Colonic mucosa (tissue), 4 donors: ENCODE data around the gene PKLR. TPM values are rescaled to one million over a fixed set of nuclear protein-coding genes. Genes with fewer than 3 reads are reported as not detected.

Source experiments
- DNase-seq: peaks from one replicate; pipeline ENCODE4 v3.0.0-alpha.2; 2020
- H3K27ac ChIP-seq: fragments of 200-600 bp; one replicate; pipeline ENCODE4 v1.8.0; 2021
- H3K27me3 ChIP-seq: fragments of 200-600 bp; one replicate; pipeline ENCODE4 v1.8.0; 2021
- H3K36me3 ChIP-seq: fragments of 200-600 bp; one replicate; pipeline ENCODE4 v1.8.0; 2021
- H3K4me1 ChIP-seq: fragments of 200-600 bp; one replicate; pipeline ENCODE4 v1.8.0; 2021; ENCODE audit warnings: mild to moderate bottlenecking
- H3K4me3 ChIP-seq: fragments of 200-600 bp; one replicate; pipeline ENCODE4 v1.8.0; 2021
- H3K9ac ChIP-seq, 2 donors: one replicate each; pipeline ENCODE4 v1.7.0; 2013; ENCODE audit warnings: control low read depth in 2 of 2, low read depth in 2 of 2, low read length in 2 of 2
- H3K9me3 ChIP-seq: fragments of 200-600 bp; one replicate; pipeline ENCODE4 v1.8.0; 2021
- intact Hi-C: fragments of 100-400 bp; cut with DNase I; formaldehyde crosslinking; loops from one replicate; pipeline ENCODE4 v1.14.1; 2022
- total RNA-seq, 2 donors: library from RNA; stranded (reverse); fragmentation: NEBNext Ultra II Directional in 1 of 2; extraction: Animal tissue kit (Norgen Biotek cat#: 25700) in 1 of 2; gene quantifications; one replicate each; pipeline ENCODE4 v1.2.1, GENCODE V29; 2021
- TF ChIP-seq, protein P1 (sequence below): fragments of 200-600 bp; IDR thresholded peaks from one replicate; pipeline ENCODE4 v1.8.0; 2022; ENCODE audit warnings: antibody characterized with exemption, mild to moderate bottlenecking
- donor health status: healthy.
- donor health status: DM: no; HTN: no; CAD: no.
- donor health status: DM: no; HTN: no; CAD: no.

PKLR gene
- total RNA-seq, 2 donors from 2014 or later: 1.6 to 2.9 TPM

DNA sequence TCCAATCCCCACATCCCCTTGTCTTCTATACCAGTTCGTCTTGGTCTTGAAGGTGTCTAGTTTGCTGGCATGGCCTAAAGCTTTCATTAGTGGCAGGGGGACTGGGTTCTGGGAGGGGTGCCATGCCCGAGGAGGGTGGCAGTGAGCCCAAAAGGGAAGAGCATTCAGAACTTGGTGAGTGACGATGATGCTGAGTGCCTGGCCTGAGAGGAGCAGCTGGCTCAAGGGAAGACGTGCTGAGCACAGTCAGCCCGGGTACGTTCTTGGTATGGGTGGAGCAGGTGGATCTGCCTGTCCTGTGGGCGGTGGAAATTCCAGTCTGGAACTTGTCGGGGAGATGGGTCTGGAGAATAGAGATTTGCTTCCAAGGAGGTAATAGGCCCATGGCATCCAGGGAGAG lies 12.0 kb upstream of the PKLR start:
- no peaks in the 10 kb centered on the region for H3K9me3 ChIP-seq
- no peak for DNase-seq
- H3K9ac ChIP-seq: no peak overlapping the region
- H3K27ac ChIP-seq: no peak overlapping the region
- no peaks in the 10 kb centered on the region for H3K36me3 ChIP-seq
- peaks cover 3% of the 10 kb centered on the region for H3K4me1 ChIP-seq
- intact Hi-C loops: no loop called here
- TF ChIP-seq, protein P1, sequence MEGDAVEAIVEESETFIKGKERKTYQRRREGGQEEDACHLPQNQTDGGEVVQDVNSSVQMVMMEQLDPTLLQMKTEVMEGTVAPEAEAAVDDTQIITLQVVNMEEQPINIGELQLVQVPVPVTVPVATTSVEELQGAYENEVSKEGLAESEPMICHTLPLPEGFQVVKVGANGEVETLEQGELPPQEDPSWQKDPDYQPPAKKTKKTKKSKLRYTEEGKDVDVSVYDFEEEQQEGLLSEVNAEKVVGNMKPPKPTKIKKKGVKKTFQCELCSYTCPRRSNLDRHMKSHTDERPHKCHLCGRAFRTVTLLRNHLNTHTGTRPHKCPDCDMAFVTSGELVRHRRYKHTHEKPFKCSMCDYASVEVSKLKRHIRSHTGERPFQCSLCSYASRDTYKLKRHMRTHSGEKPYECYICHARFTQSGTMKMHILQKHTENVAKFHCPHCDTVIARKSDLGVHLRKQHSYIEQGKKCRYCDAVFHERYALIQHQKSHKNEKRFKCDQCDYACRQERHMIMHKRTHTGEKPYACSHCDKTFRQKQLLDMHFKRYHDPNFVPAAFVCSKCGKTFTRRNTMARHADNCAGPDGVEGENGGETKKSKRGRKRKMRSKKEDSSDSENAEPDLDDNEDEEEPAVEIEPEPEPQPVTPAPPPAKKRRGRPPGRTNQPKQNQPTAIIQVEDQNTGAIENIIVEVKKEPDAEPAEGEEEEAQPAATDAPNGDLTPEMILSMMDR: no peak
- H3K4me3 ChIP-seq: no peak overlapping the region
- H3K27me3 ChIP-seq: no peaks in the 10 kb centered on the region

- peak overlapping the region; percentile 78 to 96 for H3K9ac ChIP-seq
- DNase-seq: peak; percentile 53
- H3K27me3 ChIP-seq: no peaks in the 10 kb centered on the region
- TF ChIP-seq, protein P1: no peak
- H3K4me1 ChIP-seq: peaks cover 3% of the 10 kb centered on the region
- H3K27ac ChIP-seq: peak overlapping the region; percentile 83
- intact Hi-C loops: no loop called here
- no peaks in the 10 kb centered on the region for H3K36me3 ChIP-seq
- no peaks in the 10 kb centered on the region for H3K9me3 ChIP-seq
- peak overlapping the region; percentile 49 for H3K4me3 ChIP-seq
These were observed 8.3 kb upstream of the PKLR start for GRCh38 chr1:155309423-155310021.

DNA sequence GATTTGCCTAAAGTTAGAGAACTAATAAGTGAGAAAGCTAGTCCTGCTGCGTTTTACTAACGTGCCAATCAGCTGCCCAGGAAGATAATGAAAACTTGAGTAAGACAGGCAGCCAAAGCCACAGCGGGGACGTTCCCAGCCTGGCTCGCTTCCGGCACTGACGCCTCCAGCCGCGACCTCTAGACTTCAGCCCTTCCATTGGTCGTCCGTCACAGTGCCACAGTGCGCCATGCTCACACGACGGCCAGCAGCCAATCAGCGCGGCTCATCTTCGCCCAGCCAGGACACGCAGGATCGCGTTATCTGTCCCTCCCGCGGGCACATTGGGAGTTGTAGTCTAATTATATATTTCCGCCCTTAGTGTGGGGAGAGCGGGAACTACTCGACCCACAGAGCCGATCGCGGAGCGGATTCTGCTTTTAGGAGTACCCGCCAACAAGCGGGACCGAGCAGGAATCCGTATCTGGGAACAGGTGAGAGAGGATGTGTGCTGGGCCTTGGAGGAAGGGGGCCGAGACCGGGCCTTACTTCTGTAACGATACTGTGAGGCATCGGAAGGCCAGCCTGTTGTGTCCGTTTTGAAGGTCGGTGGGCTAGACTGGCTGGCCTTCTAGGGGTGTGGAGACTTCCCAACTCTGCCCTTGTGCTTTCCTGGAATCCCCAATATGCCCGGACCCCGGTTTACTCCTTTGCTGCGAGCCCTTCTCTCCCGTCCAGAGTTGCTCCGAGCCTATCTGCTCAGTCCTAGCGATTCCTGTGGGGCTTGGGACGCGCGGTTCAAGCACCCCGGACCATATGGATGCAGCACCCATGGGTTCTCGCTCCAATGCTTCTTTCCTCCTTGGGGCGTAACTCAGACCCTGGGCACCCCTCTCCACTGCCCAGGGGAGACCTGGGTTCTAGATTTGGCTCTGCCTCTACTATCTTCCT lies 7.5 kb upstream of the PKLR start, which contains the start of gene FDPS:
TSS of gene FDPS (plus strand) at position 374 of the 930 bp plus-strand sequence. CDS start 924 bp downstream, outside the sequence.
- TF ChIP-seq, protein P1: no peak
- Histone ChIP-seq H3K4me3 (peak within 1 kb of the TSS; percentile 49), H3K27ac (peak within 1 kb of the TSS; percentile 84), H3K9ac (peak within 1 kb of the TSS; percentile 78 to 96), H3K4me1 (peaks cover 3% of the 10 kb centered on the region), H3K36me3 (no peaks in the 10 kb centered on the region), H3K9me3 (no peaks in the 10 kb centered on the region), H3K27me3 (no peaks in the 10 kb centered on the region)
- peak; percentile 99 for DNase-seq
- intact Hi-C loops: no loop called here

GRCh38 chr1:155307247-155307740 lies 6.1 kb upstream of the PKLR start:
- TF ChIP-seq, protein P1: peak; percentile 22
- no peak overlapping the region for H3K4me3 ChIP-seq
- intact Hi-C loops: no loop called here
- H3K36me3 ChIP-seq: no peaks in the 10 kb centered on the region
- DNase-seq: no peak
- H3K27ac ChIP-seq: peak overlapping the region; percentile 84
- H3K9me3 ChIP-seq: no peaks in the 10 kb centered on the region
- peaks cover 3% of the 10 kb centered on the region for H3K4me1 ChIP-seq
- no peaks in the 10 kb centered on the region for H3K27me3 ChIP-seq
- H3K9ac ChIP-seq: no peak overlapping the region

DNA sequence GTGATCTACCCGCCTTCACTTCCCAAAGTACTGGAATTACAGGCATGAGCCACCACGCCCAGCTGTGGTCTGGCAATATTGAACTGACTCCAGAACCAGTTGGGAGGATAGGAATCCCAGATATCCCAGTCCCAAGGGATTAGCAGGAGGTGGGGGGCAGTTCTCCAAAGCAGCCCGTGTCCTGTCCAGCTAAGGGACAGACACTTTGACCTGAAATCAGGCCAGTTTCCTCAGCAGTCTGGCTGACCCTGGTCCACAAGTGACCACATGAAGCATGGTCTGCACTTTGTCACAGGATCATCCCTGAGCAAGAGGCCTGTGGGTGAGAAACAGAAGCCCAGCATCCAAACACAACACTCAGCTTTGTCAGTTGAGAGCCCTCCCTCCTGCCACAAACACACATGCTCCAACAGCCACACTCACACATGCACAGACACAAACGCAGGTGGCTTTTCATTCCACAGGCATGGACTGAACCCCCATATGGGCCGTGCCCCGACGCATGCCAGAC lies 4.7 kb upstream of the PKLR start:
- Histone ChIP-seq H3K9ac (no peak overlapping the region), H3K36me3 (no peaks in the 10 kb centered on the region), H3K9me3 (no peaks in the 10 kb centered on the region), H3K27ac (no peak overlapping the region), H3K27me3 (no peaks in the 10 kb centered on the region), H3K4me1 (peaks cover 3% of the 10 kb centered on the region), H3K4me3 (no peak overlapping the region)
- TF ChIP-seq, protein P1: no peak
- intact Hi-C loops: no loop called here
- DNase-seq: no peak
